HepG2 (cell line): ENCODE data around the gene ST3GAL5. TPM values are rescaled to one million over a fixed set of nuclear protein-coding genes. Genes with fewer than 3 reads are reported as not detected.

ENCODE experiments used
- ATAC-seq: fragments of 200-7000 bp; cut with Tn5 transposase; 3 replicates; pipeline ENCODE4 v1.9.1; 2020; ENCODE audit warnings: mild to moderate bottlenecking, moderate library complexity
- BruUV-seq: library from RNA; stranded (reverse); fragments of 400-500 nt; replicated peaks from 2 replicates; lab custom pipeline; 2021; lab: Mats Ljungman, UMichigan
- CTCF ChIA-PET: fragments of 300-600 bp; formaldehyde crosslinking; extraction: SDS; loops from one replicate; lab custom pipeline; 2021; ENCODE audit warnings: low total read pairs, inconsistent platforms, low intra/inter-chr PET ratio; lab: Yijun Ruan, JAX
- POLR2A ChIA-PET: fragments of 350-600 bp; sonication (Branson Sonifier 250); formaldehyde crosslinking; loops from one replicate; lab custom pipeline; 2020; ENCODE audit warnings: antibody characterized with exemption, inconsistent platforms; lab: Yijun Ruan, JAX
- DNase-seq: peaks from one replicate; pipeline ENCODE4 v3.0.0-alpha.2; 2015; ENCODE audit warnings: low spot score
- FAIRE-seq: peaks from 3 replicates; lab custom pipeline; 2011; peaks lifted over from hg19 to GRCh38; lab: Jason Lieb, UNC
- H2AFZ ChIP-seq: one replicate; pipeline ENCODE4 v1.6.1; 2011; ENCODE audit warnings: low read length, inconsistent platforms
- H3K27ac ChIP-seq: fragments of 300-600 bp; 3 replicates; pipeline ENCODE4 v1.8.0; 2011; ENCODE audit warnings: mixed run types, mild to moderate bottlenecking, mixed read lengths, low read length, inconsistent platforms; ENCODE audit not compliant: insufficient read depth; ENCODE audit errors: extremely low read length
- H3K27me3 ChIP-seq, 2 experiments: fragments of 200-600 bp in 1 of 2; 2 replicates in 1 of 2; 3 replicates in 1 of 2; pipeline versions ENCODE4 v1.6.0 to v1.8.0; 2011; ENCODE audit warnings: low read length in 2 of 2, mild to moderate bottlenecking in 2 of 2, moderate library complexity in 2 of 2, inconsistent platforms in 1 of 2; ENCODE audit not compliant: insufficient read depth in 2 of 2, control insufficient read depth in 1 of 2
- H3K36me3 ChIP-seq, 2 experiments: fragments of 200-600 bp in 1 of 2; replicated peaks in 1 of 2; 2 replicates in 1 of 2; 3 replicates in 1 of 2; pipeline versions ENCODE4 v1.5.1 to v1.8.0; 2011; ENCODE audit warnings: low read length in 2 of 2, inconsistent platforms in 1 of 2; ENCODE audit not compliant: insufficient read depth in 2 of 2, control insufficient read depth in 1 of 2
- H3K4me1 ChIP-seq: 2 replicates; pipeline ENCODE4 v1.5.1; 2012; ENCODE audit warnings: low read length, inconsistent platforms; ENCODE audit not compliant: insufficient read depth
- H3K4me2 ChIP-seq: 2 replicates; pipeline ENCODE4 v1.6.0; 2011; ENCODE audit warnings: low read depth, low read length, inconsistent platforms
- H3K4me3 ChIP-seq, 3 experiments: fragments of 200-600 bp in 1 of 3; sonication (generic), shearing (Covaris generic) in 1 of 3; replicated peaks in 1 of 3; 2 replicates each; pipeline ENCODE4 v1.5.1; 2011 to 2016; ENCODE audit warnings: low read length in 3 of 3, inconsistent platforms in 2 of 3, low read depth in 2 of 3, mild to moderate bottlenecking in 2 of 3, control low read depth in 1 of 3, mixed read lengths in 1 of 3; ENCODE audit not compliant: insufficient read depth in 1 of 3
- H3K79me2 ChIP-seq: one replicate; pipeline ENCODE4 v1.6.1; 2011; ENCODE audit warnings: low read length, inconsistent platforms; ENCODE audit not compliant: insufficient read depth
- H3K9ac ChIP-seq: 2 replicates; pipeline ENCODE4 v1.6.0; 2011; ENCODE audit warnings: mild to moderate bottlenecking, low read depth, low read length, inconsistent platforms; ENCODE audit not compliant: insufficient read depth
- H3K9me3 ChIP-seq: 2 replicates; pipeline ENCODE4 v1.5.1; 2012; ENCODE audit warnings: mild to moderate bottlenecking, low read length
- H4K20me1 ChIP-seq: 2 replicates; pipeline ENCODE4 v1.6.0; 2011; ENCODE audit warnings: inconsistent platforms, mild to moderate bottlenecking, low read length, moderate library complexity; ENCODE audit not compliant: insufficient read depth
- ATF7-NPFF ChIP-seq: sonication (generic); formaldehyde crosslinking; IDR thresholded peaks from 2 replicates; pipeline ENCODE4 v1.8.1; 2023; ENCODE audit warnings: mild to moderate bottlenecking, low read depth, missing genetic modification reagents, moderate library complexity
- DDIT3 ChIP-seq: sonication (generic); formaldehyde crosslinking; IDR thresholded peaks from 2 replicates; pipeline ENCODE4 v1.4.0; 2020; ENCODE audit warnings: mild to moderate bottlenecking, missing genetic modification reagents
- HOXD1 ChIP-seq: sonication (generic); formaldehyde crosslinking; IDR thresholded peaks from 2 replicates; pipeline ENCODE4 v1.5.0; 2020; ENCODE audit warnings: missing genetic modification reagents
- JUND ChIP-seq: sonication (generic); formaldehyde crosslinking; IDR thresholded peaks from 2 replicates; pipeline ENCODE4 v1.8.0; 2022; ENCODE audit warnings: mild to moderate bottlenecking, missing genetic modification reagents
- PHF8 ChIP-seq: sonication (generic); formaldehyde crosslinking; IDR thresholded peaks from 2 replicates; pipeline ENCODE4 v1.5.0; 2020; ENCODE audit warnings: missing genetic modification reagents
- POLR2G ChIP-seq: fragments of 200-400 bp; formaldehyde crosslinking; IDR thresholded peaks from 2 replicates; pipeline ENCODE4 v1.6.1; 2018; ENCODE audit warnings: mild to moderate bottlenecking, low read depth, low read length, moderate library complexity
- TCF7L2 ChIP-seq: IDR thresholded peaks from 2 replicates; pipeline ENCODE4 v1.6.1; 2011; ENCODE audit warnings: mild to moderate bottlenecking, low read depth, low read length, moderate library complexity
- ZFP36 ChIP-seq: fragments of 150-350 bp; IDR thresholded peaks from 2 replicates; pipeline ENCODE4 v1.6.1; 2018; ENCODE audit warnings: borderline replicate concordance, low read length, low read depth; ENCODE audit not compliant: partially characterized antibody
- ZFP91 ChIP-seq: sonication (generic); formaldehyde crosslinking; IDR thresholded peaks from 2 replicates; pipeline ENCODE4 v1.9.0; 2022; ENCODE audit warnings: missing genetic modification reagents, mild to moderate bottlenecking, borderline replicate concordance
- ZNF20 ChIP-seq: sonication (generic); formaldehyde crosslinking; IDR thresholded peaks from 2 replicates; pipeline ENCODE4 v1.4.0; 2020; ENCODE audit warnings: mild to moderate bottlenecking, moderate library complexity, missing genetic modification reagents
- ZNF224 ChIP-seq: sonication (generic); formaldehyde crosslinking; IDR thresholded peaks from 2 replicates; pipeline ENCODE4 v1.5.0; 2020; ENCODE audit warnings: mild to moderate bottlenecking, missing genetic modification reagents
- ZNF253 ChIP-seq: sonication (generic); formaldehyde crosslinking; IDR thresholded peaks from 2 replicates; pipeline ENCODE4 v1.8.0; 2022; ENCODE audit warnings: mild to moderate bottlenecking, missing genetic modification reagents, borderline replicate concordance
- ZNF281 ChIP-seq: sonication (generic); formaldehyde crosslinking; IDR thresholded peaks from 2 replicates; pipeline ENCODE4 v1.4.0; 2020; ENCODE audit warnings: missing genetic modification reagents, borderline replicate concordance
- ZNF282 ChIP-seq: fragments of 450-650 bp; IDR thresholded peaks from 2 replicates; pipeline ENCODE4 v1.6.1; 2018; ENCODE audit not compliant: partially characterized antibody
- ZNF34 ChIP-seq: sonication (generic); formaldehyde crosslinking; IDR thresholded peaks from 2 replicates; pipeline ENCODE4 v1.4.0; 2020; ENCODE audit warnings: mild to moderate bottlenecking, missing genetic modification reagents, borderline replicate concordance
- ZNF605 ChIP-seq: sonication (generic); formaldehyde crosslinking; IDR thresholded peaks from 2 replicates; pipeline ENCODE4 v1.8.0; 2022; ENCODE audit warnings: mild to moderate bottlenecking, missing genetic modification reagents
- ZUFSP ChIP-seq: sonication (generic); formaldehyde crosslinking; IDR thresholded peaks from 2 replicates; pipeline ENCODE4 v1.9.0; 2021; ENCODE audit warnings: missing genetic modification reagents, mild to moderate bottlenecking, borderline replicate concordance
- WGBS: methylation state at CpG from one replicate; pipeline ENCODE4 v1.1.6; 2017; ENCODE audit warnings: low lambda C conversion rate; 5-methylcytosine and 5-hydroxymethylcytosine counted together
- in situ Hi-C: cut with HindIII; loops from 2 replicates; pipeline ENCODE4 v1.10.0; 2017; ENCODE audit warnings: low pct_unique_long_range_greater_than_20kb; ENCODE audit not compliant: extremely low pct_ligation_motif_present
- intact Hi-C: fragments of 100-400 bp; cut with micrococcal nuclease; formaldehyde crosslinking; loops from one replicate; pipeline ENCODE4 v1.10.0; 2022; ENCODE audit not compliant: unreplicated experiment
- polyA plus RNA-seq, 8 experiments: library from polyadenylated mRNA; depleted of rRNA in 3 of 8; stranded (reverse) in 7 of 8; unstranded in 1 of 8; fragments of >200 nt; fragmentation: Illumina TruSeq in 4 of 8; extraction: Trizol in 4 of 8; gene quantifications; 2 replicates each; pipeline versions ENCODE4 v1.2.1 to v1.2.3, GENCODE V29; 2011 to 2016; ENCODE audit warnings: low read depth in 4 of 8, missing spikeins in 1 of 8, mixed read lengths in 1 of 8; ENCODE audit not compliant: insufficient read depth in 1 of 8
- total RNA-seq, 5 experiments: library from RNA; depleted of rRNA; stranded (reverse); fragments of >200 nt; fragmentation: Illumina TruSeq; extraction: Trizol; gene quantifications; 2 replicates each; pipeline ENCODE4 v1.2.3, GENCODE V29; 2016; ENCODE audit warnings: low read depth in 1 of 5
- TF ChIP-seq, protein P1 (sequence below): IDR thresholded peaks from 2 replicates; pipeline ENCODE4 v1.6.1; 2016

The ST3GAL5 gene
- total and polyA plus RNA-seq, 2 of the 13 experiments (the other 11 are each of a cell fraction or from before 2014, with no cell fraction given) = 1.3 to 2.0 TPM

DNA sequence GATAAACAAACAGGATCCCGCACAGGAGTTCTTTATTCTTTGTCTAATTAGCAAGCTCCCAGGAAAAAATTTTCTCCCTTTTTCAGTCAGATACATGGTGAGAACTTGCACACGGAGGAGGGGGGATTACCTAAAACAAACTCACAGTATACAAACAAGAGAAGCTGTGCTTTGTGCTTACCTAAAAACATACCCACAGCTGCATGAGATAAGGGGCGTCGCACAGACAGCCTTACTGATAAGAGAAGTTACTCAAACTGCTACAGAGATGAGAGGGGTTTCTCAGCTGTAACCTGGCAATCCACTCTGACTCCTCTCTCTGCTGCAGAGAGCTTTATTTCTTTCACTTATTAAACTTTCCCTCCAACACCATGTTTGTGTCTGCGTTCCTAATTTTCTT, 32.9 kb upstream of the ST3GAL5 start:
- WGBS = 11% methylated on average over 5 of the region's 5 CpGs
- peak; percentile 41; the same call in 2 of the 3 replicates for ATAC-seq
- Histone ChIP-seq H2AFZ (no peak overlapping the region), H3K27ac (no peak overlapping the region), H3K9me3 (no peaks in the 10 kb centered on the region), H3K9ac (no peak overlapping the region), H4K20me1 (no peaks in the 10 kb centered on the region), H3K4me2 (no peak overlapping the region), H3K79me2 (no peaks in the 10 kb centered on the region), H3K4me1 (peaks cover 13% of the 10 kb centered on the region), H3K27me3 (peaks cover 0 to 16% of the 10 kb centered on the region in 2 experiments; a peak in 3 of 5 replicates), H3K36me3 (no peaks in the 10 kb centered on the region), H3K4me3 (no peak overlapping the region)
- no peak for FAIRE-seq
- CTCF ChIA-PET = no interaction called here
- in situ Hi-C loops (no loop called here), intact Hi-C loops (no loop called here)
- POLR2A ChIA-PET = no interaction called here
- no TSS peak for BruUV-seq
- DNase-seq = no peak
- TF ChIP-seq ZUFSP (no peak), POLR2G (no peak), ZNF282 (no peak), ZNF605 (no peak), ATF7-NPFF (CRISPR knock-in tag) (no peak), ZNF20 (CRISPR knock-in tag) (no peak), DDIT3 (CRISPR knock-in tag) (no peak), ZNF281 (CRISPR knock-in tag) (no peak), ZNF34 (CRISPR knock-in tag) (no peak), ZNF224 (CRISPR knock-in tag) (no peak), ZNF253 (CRISPR knock-in tag) (no peak), ZFP36 (no peak), PHF8 (CRISPR knock-in tag) (no peak), HOXD1 (CRISPR knock-in tag) (no peak), TCF7L2 (no peak), ZFP91 (no peak), JUND (CRISPR knock-in tag) (no peak)
- TF ChIP-seq, protein P1, sequence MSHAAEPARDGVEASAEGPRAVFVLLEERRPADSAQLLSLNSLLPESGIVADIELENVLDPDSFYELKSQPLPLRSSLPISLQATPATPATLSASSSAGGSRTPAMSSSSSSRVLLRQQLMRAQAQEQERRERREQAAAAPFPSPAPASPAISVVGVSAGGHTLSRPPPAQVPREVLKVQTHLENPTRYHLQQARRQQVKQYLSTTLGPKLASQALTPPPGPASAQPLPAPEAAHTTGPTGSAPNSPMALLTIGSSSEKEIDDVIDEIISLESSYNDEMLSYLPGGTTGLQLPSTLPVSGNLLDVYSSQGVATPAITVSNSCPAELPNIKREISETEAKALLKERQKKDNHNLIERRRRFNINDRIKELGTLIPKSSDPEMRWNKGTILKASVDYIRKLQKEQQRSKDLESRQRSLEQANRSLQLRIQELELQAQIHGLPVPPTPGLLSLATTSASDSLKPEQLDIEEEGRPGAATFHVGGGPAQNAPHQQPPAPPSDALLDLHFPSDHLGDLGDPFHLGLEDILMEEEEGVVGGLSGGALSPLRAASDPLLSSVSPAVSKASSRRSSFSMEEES = no peak
